NK-92 treated with Interleukin-12 subunit alpha and Interleukin-12 subunit beta, amount 100 ng/mL, for 24 hours (cell line): Measurements from ENCODE around the gene CDAN1.

Source experiments
- DNase-seq: peaks from one replicate; lab custom pipeline; 2025; lab: John Stamatoyannopoulos, UW

The CDAN1 gene

GRCh38 chr15:42735382-42736165 is 1.4 kb downstream of the CDAN1 start:
- DNase-seq = no peak

- no peak for DNase-seq
Observed at GRCh38 chr15:42734076-42734672, 2.8 kb downstream of the CDAN1 start.

GRCh38 chr15:42733027-42733426 is 3.9 kb downstream of the CDAN1 start:
- no peak for DNase-seq

GRCh38 chr15:42732095-42732827 is 4.7 kb downstream of the CDAN1 start:
- no peak for DNase-seq

GRCh38 chr15:42731461-42731860 is 5.5 kb downstream of the CDAN1 start:
- DNase-seq = no peak

- DNase-seq = no peak
Observed at GRCh38 chr15:42730536-42730935, 6.4 kb downstream of the CDAN1 start.

GRCh38 chr15:42730135-42730534 is 6.8 kb downstream of the CDAN1 start:
- no peak for DNase-seq

GRCh38 chr15:42729409-42729808 is 7.5 kb downstream of the CDAN1 start:
- DNase-seq = no peak

GRCh38 chr15:42728972-42729371 is 8.0 kb downstream of the CDAN1 start:
- DNase-seq = no peak

- DNase-seq = no peak
Observed at GRCh38 chr15:42728560-42728959, 8.4 kb downstream of the CDAN1 start.

- no peak for DNase-seq
Observed at GRCh38 chr15:42727750-42728381, 9.1 kb downstream of the CDAN1 start.

- no peak for DNase-seq
Observed at GRCh38 chr15:42726114-42726513, 10.8 kb downstream of the CDAN1 start.

GRCh38 chr15:42725331-42725903 is 11.5 kb downstream of the CDAN1 start:
- DNase-seq = no peak

- DNase-seq = no peak
Observed at GRCh38 chr15:42724276-42724675, 12.7 kb downstream of the CDAN1 start.

GRCh38 chr15:42723068-42723467 is 13.9 kb downstream of the CDAN1 start:
- DNase-seq = no peak

- no peak for DNase-seq
Observed at GRCh38 chr15:42721916-42722315, 15.0 kb downstream of the CDAN1 start.

GRCh38 chr15:42721016-42721415 is 15.9 kb downstream of the CDAN1 start:
- DNase-seq = no peak

- no peak for DNase-seq
Observed at GRCh38 chr15:42720071-42720470, 16.9 kb downstream of the CDAN1 start.

GRCh38 chr15:42719043-42719442 is 17.9 kb downstream of the CDAN1 start:
- DNase-seq = no peak

- no peak for DNase-seq
Observed at GRCh38 chr15:42716626-42717025, 20.3 kb downstream of the CDAN1 start.

GRCh38 chr15:42716125-42716524 is 20.8 kb downstream of the CDAN1 start:
- no peak for DNase-seq

GRCh38 chr15:42712584-42712983 is 24.3 kb downstream of the CDAN1 start:
- no peak for DNase-seq
